SH-SY5Y (cell line): ENCODE measurements around the gene INAFM2.

Experiments used
- GATA2 ChIP-seq: IDR thresholded peaks from 2 replicates; pipeline ENCODE4 v1.6.1; 2011; ENCODE audit warnings: mild to moderate bottlenecking, low read depth, low read length
- GATA3 ChIP-seq: IDR thresholded peaks from 2 replicates; pipeline ENCODE4 v1.6.1; 2011; ENCODE audit warnings: low read depth, mild to moderate bottlenecking, low read length, moderate library complexity

GRCh38 chr15:40352281-40352901 lies 28.9 kb downstream of the INAFM2 start:
- TF ChIP-seq GATA2: no peak
- TF ChIP-seq GATA3: no peak
